CD4-positive, CD25-positive, alpha-beta regulatory T cell (primary cell): ENCODE data around the gene THOC1. TPM values are rescaled to one million over a fixed set of nuclear protein-coding genes. Genes with fewer than 3 reads are reported as not detected.

Source experiments
- ATAC-seq, 2 donors: fragments of 150-1000 bp; cut with Tn5 transposase; one replicate each; pipeline ENCODE4 v1.10.0; 2021; ENCODE audit warnings: low read depth in 2 of 2, moderate number of reproducible peaks in 2 of 2, moderate library complexity in 1 of 2
- DNase-seq, 3 donors: peaks; one replicate each; pipeline versions ENCODE4 v3.0.0 to v3.0.0-alpha.2; 2012 to 2022; ENCODE audit warnings: mixed read lengths in 1 of 3
- H3K27ac ChIP-seq: one replicate; pipeline ENCODE4 v1.7.0; 2013; ENCODE audit warnings: mild to moderate bottlenecking, low read length; ENCODE audit not compliant: insufficient read depth, poor library complexity, severe bottlenecking
- H3K27me3 ChIP-seq: one replicate; pipeline ENCODE4 v1.7.0; 2013; ENCODE audit warnings: low read length; ENCODE audit not compliant: control insufficient read depth, insufficient read depth
- H3K36me3 ChIP-seq: one replicate; pipeline ENCODE4 v1.7.0; 2013; ENCODE audit warnings: mild to moderate bottlenecking, low read length, moderate library complexity; ENCODE audit not compliant: control insufficient read depth, insufficient read depth
- H3K4me1 ChIP-seq: 2 replicates; pipeline ENCODE4 v1.7.0; 2013; ENCODE audit warnings: mild to moderate bottlenecking, low read length; ENCODE audit not compliant: insufficient read depth, control insufficient read depth, poor library complexity, severe bottlenecking
- H3K4me3 ChIP-seq: one replicate; pipeline ENCODE4 v1.7.0; 2013; ENCODE audit warnings: low read depth, mild to moderate bottlenecking, low read length, moderate library complexity
- H3K9me3 ChIP-seq, 2 experiments: 1 replicate in 1 of 2; 2 replicates in 1 of 2; pipeline ENCODE4 v1.7.0; 2013; ENCODE audit warnings: low read length in 2 of 2, mild to moderate bottlenecking in 1 of 2, moderate library complexity in 1 of 2; ENCODE audit not compliant: control insufficient read depth in 2 of 2
- H3K27ac Mint-ChIP-seq, 3 donors: one replicate each; pipeline ENCODE4 v1.8.0; 2020 to 2022; ENCODE audit warnings: mild to moderate bottlenecking in 3 of 3, mixed read lengths in 3 of 3, moderate library complexity in 2 of 3
- H3K27me3 Mint-ChIP-seq: one replicate; pipeline ENCODE4 v1.8.0; 2022; ENCODE audit warnings: mild to moderate bottlenecking, mixed read lengths
- H3K36me3 Mint-ChIP-seq: one replicate; pipeline ENCODE4 v1.8.0; 2020; ENCODE audit warnings: mixed read lengths
- H3K4me1 Mint-ChIP-seq, 4 donors: one replicate each; pipeline ENCODE4 v1.8.0; 2020 to 2022; ENCODE audit warnings: mixed read lengths in 4 of 4, mild to moderate bottlenecking in 1 of 4
- H3K4me3 Mint-ChIP-seq, 4 donors: one replicate each; pipeline ENCODE4 v1.8.0; 2020 to 2022; ENCODE audit warnings: mild to moderate bottlenecking in 4 of 4, mixed read lengths in 4 of 4, moderate library complexity in 3 of 4
- H3K9me3 Mint-ChIP-seq, 7 donors: one replicate each; pipeline ENCODE4 v1.8.0; 2020 to 2022; ENCODE audit warnings: mixed read lengths in 7 of 7, mild to moderate bottlenecking in 3 of 7, moderate library complexity in 2 of 7
- polyA plus RNA-seq, 4 donors: library from polyadenylated mRNA; unstranded; fragments of 300-500 nt; fragmentation: Illumina TruSeq; gene quantifications; one replicate each; pipeline ENCODE4 v1.2.3, GENCODE V29; 2021
- total RNA-seq: library from RNA; stranded (reverse); gene quantifications from one replicate; pipeline ENCODE4 v1.2.3, GENCODE V29; 2022

Gene THOC1
- total and polyA plus RNA-seq, 5 donors from 2014 or later: 14.9 to 86.3 (median 17.9) TPM

DNA sequence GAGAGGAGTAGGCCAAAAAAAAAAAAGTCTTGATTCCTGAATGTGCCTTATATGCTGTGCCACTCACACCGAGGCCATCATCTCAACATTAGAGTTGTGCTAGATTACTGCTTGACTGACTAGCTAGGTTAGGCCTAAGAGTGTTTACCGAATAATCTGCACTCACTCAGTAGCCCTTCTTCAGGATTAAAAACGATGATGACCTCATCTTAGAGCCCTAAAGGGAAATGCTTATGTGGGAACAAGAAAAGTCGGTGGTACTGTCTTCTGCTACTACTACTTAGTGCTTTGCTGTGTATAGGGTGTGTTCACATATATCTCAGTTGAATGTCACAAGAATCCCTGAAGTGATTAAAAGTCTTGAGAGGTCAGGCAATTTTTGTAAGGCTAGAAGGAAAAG is 54.3 kb downstream of the THOC1 start:
- Mint-ChIP-seq H3K27ac (peak overlapping the region in 1 of 3 donors; percentile 74), H3K4me3 (no peak overlapping the region), H3K27me3 (no peaks in the 10 kb centered on the region), H3K36me3 (peaks cover 53% of the 10 kb centered on the region), H3K4me1 (peaks cover 0 to 3% (median 0%) of the 10 kb centered on the region in 4 donors), H3K9me3 (peaks cover 0 to 2% (median 0%) of the 10 kb centered on the region in 7 donors)
- Histone ChIP-seq H3K4me3 (no peak overlapping the region), H3K9me3 (no peaks in the 10 kb centered on the region), H3K27ac (no peak overlapping the region), H3K27me3 (no peaks in the 10 kb centered on the region), H3K4me1 (no peaks in the 10 kb centered on the region), H3K36me3 (peaks cover 90% of the 10 kb centered on the region)
- ATAC-seq (no peak), DNase-seq (no peak)

DNA sequence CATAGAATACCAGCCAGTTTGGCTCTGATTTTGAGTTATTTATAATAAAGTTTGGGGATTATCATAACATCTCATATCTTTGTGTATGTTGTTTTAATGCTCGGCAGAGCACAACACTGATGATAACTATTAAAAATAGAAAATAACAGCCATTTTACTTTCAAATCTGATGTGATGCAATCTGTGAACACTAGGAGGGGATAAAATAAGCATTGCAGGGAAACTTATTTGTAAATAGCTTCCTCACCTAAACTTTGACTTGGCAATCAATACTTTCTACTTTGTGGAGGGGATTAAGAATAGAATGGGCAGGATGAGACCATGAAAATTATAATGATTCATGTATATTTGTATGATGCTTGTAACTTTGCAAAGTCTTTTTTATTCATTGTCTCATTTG is 55.1 kb downstream of the THOC1 start:
- Histone ChIP-seq H3K36me3 (peaks cover 83% of the 10 kb centered on the region), H3K9me3 (no peaks in the 10 kb centered on the region), H3K27me3 (no peaks in the 10 kb centered on the region), H3K27ac (peak overlapping the region; percentile 28), H3K4me1 (no peaks in the 10 kb centered on the region), H3K4me3 (no peak overlapping the region)
- ATAC-seq (no peak), DNase-seq (no peak)
- peaks cover 47% of the 10 kb centered on the region for H3K36me3 Mint-ChIP-seq
- H3K4me1 Mint-ChIP-seq: peaks cover 0 to 3% (median 0%) of the 10 kb centered on the region in 4 donors
- H3K9me3 Mint-ChIP-seq: peaks cover 0 to 2% (median 0%) of the 10 kb centered on the region in 7 donors
- H3K4me3 Mint-ChIP-seq: no peak overlapping the region
- H3K27ac Mint-ChIP-seq: no peak overlapping the region
- no peaks in the 10 kb centered on the region for H3K27me3 Mint-ChIP-seq

DNA sequence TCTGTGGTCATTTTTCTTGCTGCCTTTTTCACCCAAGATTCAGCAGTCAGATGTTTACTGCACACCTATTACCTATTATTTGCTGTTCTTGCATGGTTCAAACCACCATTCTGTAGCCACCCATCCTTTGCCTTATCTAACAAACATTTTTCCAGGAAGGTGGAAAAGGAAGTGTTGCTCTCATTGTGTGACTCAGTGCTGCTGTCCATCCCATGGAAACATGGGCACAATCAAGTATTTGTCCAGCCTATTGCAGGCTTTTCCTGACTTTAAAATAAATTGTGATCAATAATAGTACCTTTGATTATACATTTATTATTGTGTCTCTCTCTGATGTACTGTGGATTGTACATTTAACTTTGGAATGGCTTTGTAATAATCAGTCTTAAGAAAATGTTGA is 56.3 kb downstream of the THOC1 start:
- peaks cover 43% of the 10 kb centered on the region for H3K36me3 Mint-ChIP-seq
- Histone ChIP-seq H3K4me1 (no peaks in the 10 kb centered on the region), H3K36me3 (peaks cover 71% of the 10 kb centered on the region)

DNA sequence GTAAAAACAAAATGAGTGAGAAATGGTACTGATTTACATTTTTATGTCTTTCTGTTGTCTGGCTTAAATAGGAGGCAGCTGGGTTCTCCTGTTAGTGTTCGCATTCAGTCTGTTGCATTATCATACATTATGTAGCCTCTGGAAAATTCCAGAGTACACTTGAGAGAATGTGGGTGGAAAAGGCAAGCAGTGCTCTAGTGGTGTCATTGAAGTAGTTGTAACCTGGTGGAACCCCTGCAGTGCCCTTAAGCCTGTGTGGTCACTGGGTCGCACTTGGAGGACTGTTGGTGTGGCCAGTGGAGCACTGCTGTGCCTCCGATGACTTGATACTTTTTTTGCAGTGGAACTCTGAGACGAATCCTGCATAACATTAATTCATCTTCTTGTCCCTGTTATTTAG is 57.1 kb downstream of the THOC1 start:
- H3K4me1 Mint-ChIP-seq: peaks cover 0 to 3% (median 1%) of the 10 kb centered on the region in 4 donors
- H3K4me3 Mint-ChIP-seq: no peak overlapping the region
- peak overlapping the region in 1 of 3 donors; percentile 65 for H3K27ac Mint-ChIP-seq
- no peak for DNase-seq
- Histone ChIP-seq H3K27ac (no peak overlapping the region), H3K27me3 (no peaks in the 10 kb centered on the region), H3K4me1 (no peaks in the 10 kb centered on the region), H3K9me3 (no peaks in the 10 kb centered on the region), H3K4me3 (no peak overlapping the region), H3K36me3 (peaks cover 70% of the 10 kb centered on the region)
- no peaks in the 10 kb centered on the region for H3K27me3 Mint-ChIP-seq
- peaks cover 47% of the 10 kb centered on the region for H3K36me3 Mint-ChIP-seq
- ATAC-seq: no peak
- no peaks in the 10 kb centered on the region for H3K9me3 Mint-ChIP-seq

More for the DNA sequence above, 56.3 kb downstream of the THOC1 start:
- H3K4me3 Mint-ChIP-seq: no peak overlapping the region
- H3K9me3 ChIP-seq: no peaks in the 10 kb centered on the region
- no peak overlapping the region for H3K4me3 ChIP-seq
- H3K27me3 Mint-ChIP-seq: no peaks in the 10 kb centered on the region
- H3K9me3 Mint-ChIP-seq: no peaks in the 10 kb centered on the region
- no peak for DNase-seq
- H3K27ac ChIP-seq: no peak overlapping the region
- peaks cover 0 to 3% (median 0%) of the 10 kb centered on the region in 4 donors for H3K4me1 Mint-ChIP-seq
- no peak for ATAC-seq
- H3K27me3 ChIP-seq: no peaks in the 10 kb centered on the region
- peak overlapping the region in 1 of 3 donors; percentile 65 for H3K27ac Mint-ChIP-seq

DNA sequence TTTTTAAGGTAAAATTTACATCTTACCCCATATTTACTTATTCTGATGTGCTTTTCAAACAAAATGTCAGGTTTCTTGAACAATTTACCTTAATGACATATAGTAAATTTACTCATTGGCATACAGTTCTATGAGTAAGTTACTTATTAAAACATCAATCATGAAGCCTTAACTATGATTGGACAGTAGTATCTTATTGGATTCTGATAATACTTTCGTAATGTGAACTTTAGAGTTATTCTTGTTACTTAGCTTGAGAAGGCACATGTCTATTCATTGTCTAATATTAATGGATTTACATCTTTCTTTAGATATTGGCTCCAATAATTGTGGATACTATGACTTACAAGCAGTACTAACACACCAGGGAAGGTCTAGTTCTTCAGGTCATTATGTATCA is 57.8 kb downstream of the THOC1 start:
- Mint-ChIP-seq H3K9me3 (no peaks in the 10 kb centered on the region), H3K27ac (peak overlapping the region in 1 of 3 donors; percentile 65), H3K4me1 (peaks cover 0 to 4% (median 2%) of the 10 kb centered on the region in 4 donors), H3K4me3 (no peak overlapping the region), H3K27me3 (no peaks in the 10 kb centered on the region), H3K36me3 (peaks cover 47% of the 10 kb centered on the region)
- DNase-seq: no peak
- Histone ChIP-seq H3K9me3 (no peaks in the 10 kb centered on the region), H3K4me3 (no peak overlapping the region), H3K27ac (no peak overlapping the region), H3K27me3 (no peaks in the 10 kb centered on the region), H3K4me1 (no peaks in the 10 kb centered on the region), H3K36me3 (peaks cover 70% of the 10 kb centered on the region)
- no peak for ATAC-seq

DNA sequence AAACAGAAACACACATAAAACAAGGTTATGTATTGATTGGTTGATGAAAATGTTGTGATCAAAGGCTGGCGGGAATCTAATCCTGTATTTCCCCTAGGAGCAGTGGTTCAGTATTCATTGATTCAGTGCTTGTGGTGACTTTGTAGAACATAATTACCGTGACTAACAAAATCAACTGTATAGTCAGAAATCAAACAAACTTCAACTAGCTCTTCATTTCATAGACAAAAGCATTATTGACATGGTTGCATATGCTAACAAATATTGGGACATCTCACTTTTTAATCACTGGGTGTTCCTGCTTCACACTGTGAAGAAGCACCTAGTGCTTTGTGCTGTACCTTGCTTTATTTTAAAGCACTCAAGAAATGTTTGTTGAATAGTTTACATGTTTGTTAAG is 68.1 kb downstream of the THOC1 start:
- DNase-seq: no peak
- H3K9me3 Mint-ChIP-seq: no peaks in the 10 kb centered on the region
- no peak overlapping the region for H3K27ac Mint-ChIP-seq
- no peaks in the 10 kb centered on the region for H3K9me3 ChIP-seq
- H3K4me3 ChIP-seq: no peak overlapping the region
- H3K27me3 Mint-ChIP-seq: no peaks in the 10 kb centered on the region
- H3K27me3 ChIP-seq: no peaks in the 10 kb centered on the region
- H3K27ac ChIP-seq: no peak overlapping the region
- peaks cover 2 to 13% (median 4%) of the 10 kb centered on the region in 4 donors for H3K4me1 Mint-ChIP-seq
- ATAC-seq: no peak
- no peaks in the 10 kb centered on the region for H3K4me1 ChIP-seq
- H3K4me3 Mint-ChIP-seq: peak overlapping the region in 1 of 4 donors; percentile 3
- peaks cover 75% of the 10 kb centered on the region for H3K36me3 ChIP-seq
- peaks cover 46% of the 10 kb centered on the region for H3K36me3 Mint-ChIP-seq

DNA sequence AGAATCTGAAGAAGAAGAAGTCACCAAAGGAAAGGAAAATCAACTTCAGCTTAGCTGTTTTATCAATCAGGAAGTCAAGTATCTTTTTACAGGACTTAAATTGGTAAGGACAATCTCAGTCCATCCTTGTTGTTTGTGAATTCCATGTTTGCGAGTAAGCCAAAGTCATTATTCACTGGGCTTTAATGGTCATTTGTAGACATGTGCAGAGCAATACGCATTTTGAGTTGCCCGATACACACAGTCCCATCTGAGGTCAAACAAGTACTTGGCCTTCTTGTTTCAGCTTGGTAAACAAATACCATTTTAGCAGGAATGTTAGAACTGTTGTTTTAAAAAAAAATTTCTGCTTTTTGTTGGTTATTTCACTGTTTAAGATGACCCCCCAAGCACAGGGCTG is 68.6 kb downstream of the THOC1 start:
- no peak overlapping the region for H3K4me3 Mint-ChIP-seq
- Histone ChIP-seq H3K36me3 (peaks cover 71% of the 10 kb centered on the region), H3K9me3 (no peaks in the 10 kb centered on the region), H3K27ac (no peak overlapping the region), H3K4me3 (no peak overlapping the region), H3K27me3 (no peaks in the 10 kb centered on the region), H3K4me1 (no peaks in the 10 kb centered on the region)
- H3K36me3 Mint-ChIP-seq: peaks cover 42% of the 10 kb centered on the region
- peaks cover 0 to 13% (median 4%) of the 10 kb centered on the region in 4 donors for H3K4me1 Mint-ChIP-seq
- ATAC-seq: no peak
- no peaks in the 10 kb centered on the region for H3K9me3 Mint-ChIP-seq
- no peaks in the 10 kb centered on the region for H3K27me3 Mint-ChIP-seq
- no peak for DNase-seq
- no peak overlapping the region for H3K27ac Mint-ChIP-seq

DNA sequence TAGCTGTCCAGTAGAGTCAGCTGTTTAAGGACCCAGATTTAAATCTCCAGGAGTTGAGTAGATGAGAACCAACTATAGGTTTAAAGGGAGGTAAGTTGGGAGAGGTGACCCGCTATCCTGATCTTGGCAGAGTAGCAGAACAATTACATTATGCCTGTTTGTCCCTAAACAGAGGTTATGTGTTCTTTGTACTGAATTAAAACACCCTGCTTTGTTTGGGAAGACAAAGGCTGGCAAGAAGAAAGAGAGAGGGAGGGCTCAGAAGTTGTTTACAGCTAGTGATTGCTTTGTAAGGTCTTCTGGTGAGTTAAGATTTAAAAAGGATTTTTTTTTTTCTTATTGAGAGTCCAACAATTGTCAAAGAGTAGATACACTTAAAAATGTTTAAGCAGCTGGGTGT is 72.2 kb downstream of the THOC1 start:
- Histone ChIP-seq H3K27ac (no peak overlapping the region), H3K9me3 (no peaks in the 10 kb centered on the region), H3K27me3 (no peaks in the 10 kb centered on the region), H3K4me3 (no peak overlapping the region), H3K36me3 (peaks cover 47% of the 10 kb centered on the region), H3K4me1 (no peaks in the 10 kb centered on the region)
- ATAC-seq (no peak), DNase-seq (no peak)
- H3K36me3 Mint-ChIP-seq: peaks cover 37% of the 10 kb centered on the region
- H3K27me3 Mint-ChIP-seq: no peaks in the 10 kb centered on the region
- H3K4me3 Mint-ChIP-seq: no peak overlapping the region
- peaks cover 9 to 21% (median 10%) of the 10 kb centered on the region in 4 donors for H3K4me1 Mint-ChIP-seq
- H3K27ac Mint-ChIP-seq: peak overlapping the region in 1 of 3 donors; percentile 16
- no peaks in the 10 kb centered on the region for H3K9me3 Mint-ChIP-seq
